ENCODE results near the gene CD300E.
A peak's percentile ranks its signal among the peaks of the same experiment; 100 is the strongest.
"Not testable (repeated sequence)": the region's sequence is repeated elsewhere in the genome, so short reads cannot be mapped to it uniquely, and the experiment has no call there.

CD300E gene

DNA sequence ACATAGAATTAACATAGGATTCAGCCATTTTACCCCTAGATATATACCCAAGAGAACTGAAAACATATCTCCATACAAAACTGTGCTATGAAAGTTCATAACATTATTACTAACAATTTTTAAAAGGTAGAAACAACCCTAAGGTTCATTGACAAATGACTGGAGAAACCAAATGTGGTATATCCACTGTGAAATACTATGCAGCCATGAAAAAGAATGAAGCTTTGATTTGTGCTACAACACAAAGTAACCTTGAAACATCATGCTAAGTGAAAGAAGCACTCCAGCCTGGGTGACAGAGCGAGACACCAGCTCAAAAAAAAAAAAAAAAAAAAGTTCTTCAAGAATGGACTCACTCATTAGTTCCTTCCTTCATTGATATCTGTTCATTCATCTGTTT lies 32.0 kb downstream of the CD300E start:
- no peak overlapping the region for H3K4me2 ChIP-seq

DNA sequence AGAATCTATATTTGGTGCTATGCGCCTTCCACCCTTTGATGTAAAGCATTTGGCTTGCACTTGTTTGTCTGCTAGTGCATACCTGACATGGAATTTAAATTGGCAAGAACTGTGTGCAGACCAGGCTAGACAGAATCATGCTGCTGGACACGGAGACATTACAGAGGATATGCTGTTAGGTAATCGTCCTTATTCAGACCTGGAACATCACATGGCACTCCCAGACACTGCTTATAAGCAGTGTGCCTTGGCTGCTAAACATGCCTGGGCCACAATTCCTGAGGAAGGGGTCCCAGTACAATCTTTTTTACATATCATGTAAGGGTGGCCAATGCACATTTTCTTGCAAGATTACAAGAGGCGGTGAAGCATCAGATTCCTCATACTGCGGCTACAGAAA lies 37.8 kb downstream of the CD300E start:
- no peak overlapping the region for H3K9ac ChIP-seq
- no peak overlapping the region for H3K4me3 ChIP-seq
- no peaks in the 10 kb centered on the region for H3K27me3 ChIP-seq
- no peak overlapping the region for H3K4me2 ChIP-seq
- no peaks in the 10 kb centered on the region for H4K20me1 ChIP-seq
- H3K4me1 ChIP-seq = no peaks in the 10 kb centered on the region
- peaks cover 14% of the 10 kb centered on the region for H3K9me3 ChIP-seq
- no peak for TF ChIP-seq Cebpa-rat (IDR thresholded peaks at IDR 0.05)
- no peaks in the 10 kb centered on the region for H3K36me3 ChIP-seq
- H3K27ac ChIP-seq = no peak overlapping the region

More for the DNA sequence above, 32.0 kb downstream of the CD300E start:
- Histone ChIP-seq H3K4me1 (peaks cover 11% of the 10 kb centered on the region; the same call in 1 of the 2 replicates), H3K27ac (no peak overlapping the region), H3K36me3 (no peaks in the 10 kb centered on the region), H4K20me1 (no peaks in the 10 kb centered on the region), H3K4me3 (no peak overlapping the region), H3K27me3 (no peaks in the 10 kb centered on the region), H3K9ac (no peak overlapping the region), H3K9me3 (no peaks in the 10 kb centered on the region)
- no peak for TF ChIP-seq Cebpa-rat (IDR thresholded peaks at IDR 0.05)

DNA sequence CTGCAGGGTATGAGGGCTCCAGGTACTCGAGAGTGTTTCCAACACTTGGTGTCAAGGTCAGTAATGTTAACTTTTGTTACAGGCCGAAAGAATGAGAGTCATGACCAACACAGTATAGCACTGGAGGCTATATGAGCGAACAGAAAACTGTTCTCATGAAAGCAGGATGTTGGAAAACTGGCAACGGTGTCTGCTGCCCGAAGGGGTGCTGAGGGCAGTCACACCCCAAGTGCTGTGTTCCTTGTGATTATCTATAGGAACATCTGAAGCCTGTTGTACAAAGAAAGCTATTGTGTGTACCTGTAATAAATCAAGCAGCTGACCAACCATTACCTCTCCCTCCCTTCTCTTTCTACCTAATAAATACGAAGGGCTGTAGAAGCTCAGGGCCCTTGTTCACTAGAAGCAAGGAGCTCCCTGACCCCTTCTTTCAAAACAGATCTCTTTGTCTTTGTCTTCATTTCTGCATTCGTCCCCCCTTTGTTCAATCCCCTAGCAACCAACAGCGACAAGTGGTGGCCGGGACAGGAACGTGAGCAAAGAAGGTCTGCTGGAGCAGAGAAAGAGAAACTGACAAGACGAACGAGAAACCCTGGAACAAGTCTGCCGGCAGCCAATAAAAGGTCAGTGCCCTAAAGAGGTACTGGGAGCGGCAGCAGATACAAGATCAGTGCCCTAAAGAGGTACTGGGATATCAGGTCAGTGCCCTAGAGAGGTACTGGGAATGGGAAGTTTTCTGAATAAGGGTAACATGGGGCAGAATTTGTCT lies 39.1 kb downstream of the CD300E start:
- Histone ChIP-seq H3K4me2 (no peak overlapping the region), H3K4me1 (peaks cover 9% of the 10 kb centered on the region), H3K36me3 (no peaks in the 10 kb centered on the region), H4K20me1 (no peaks in the 10 kb centered on the region), H3K27ac (no peak overlapping the region), H3K9ac (no peak overlapping the region), H3K4me3 (no peak overlapping the region), H3K27me3 (no peaks in the 10 kb centered on the region), H3K9me3 (peaks cover 14% of the 10 kb centered on the region)
- TF ChIP-seq Cebpa-rat (IDR thresholded peaks at IDR 0.05) = no peak

DNA sequence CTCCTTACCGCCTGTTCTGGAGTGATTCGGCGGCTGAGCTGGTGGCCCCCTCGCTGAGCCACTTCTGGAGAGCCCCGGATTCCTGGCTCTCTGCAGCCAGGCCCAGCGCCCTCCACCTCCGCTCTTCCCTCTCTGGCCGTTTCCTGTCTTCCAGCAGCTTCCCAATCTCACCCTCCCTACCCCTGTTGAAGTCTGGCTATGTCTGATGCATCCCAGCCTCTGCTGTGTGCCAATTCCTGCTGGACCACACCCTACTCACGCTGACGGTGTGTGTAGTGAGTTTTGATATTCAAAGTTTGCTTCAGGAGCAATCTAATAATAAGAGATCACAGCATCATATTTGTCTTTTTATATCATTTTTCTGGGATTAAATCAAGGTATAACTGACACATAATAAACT lies 40.9 kb downstream of the CD300E start:
- no peak for TF ChIP-seq Cebpa-rat (IDR thresholded peaks at IDR 0.05)
- Histone ChIP-seq H4K20me1 (no peaks in the 10 kb centered on the region), H3K36me3 (no peaks in the 10 kb centered on the region), H3K27me3 (no peaks in the 10 kb centered on the region), H3K9me3 (peaks cover 14% of the 10 kb centered on the region), H3K4me1 (peaks cover 15% of the 10 kb centered on the region), H3K4me2 (no peak overlapping the region), H3K4me3 (no peak overlapping the region), H3K27ac (no peak overlapping the region), H3K9ac (no peak overlapping the region)

DNA sequence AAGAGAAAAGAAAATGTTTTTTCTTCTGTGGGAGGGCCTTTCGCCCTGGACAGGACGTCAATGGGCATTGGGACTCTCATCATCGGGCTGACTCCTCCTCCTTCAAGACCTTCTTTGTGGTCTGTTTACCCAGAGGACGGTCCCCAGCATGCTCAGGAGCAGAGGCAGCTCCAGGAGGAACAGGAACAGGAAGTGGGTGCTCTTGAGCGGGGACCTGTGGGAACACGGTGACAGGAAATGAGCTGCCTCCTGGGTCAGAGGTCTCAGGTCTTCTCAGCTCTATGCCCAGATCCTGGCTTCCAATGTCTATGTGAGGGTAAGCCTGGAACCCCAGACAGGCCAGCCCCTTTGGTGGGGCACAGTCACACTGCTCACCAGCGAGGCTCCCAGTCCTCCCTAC lies 43.6 kb downstream of the CD300E start:
- Histone ChIP-seq H3K27ac (peak overlapping the region; percentile 62), H3K36me3 (no peaks in the 10 kb centered on the region)
- no peak for TF ChIP-seq Cebpa-rat (IDR thresholded peaks at IDR 0.05)

DNA sequence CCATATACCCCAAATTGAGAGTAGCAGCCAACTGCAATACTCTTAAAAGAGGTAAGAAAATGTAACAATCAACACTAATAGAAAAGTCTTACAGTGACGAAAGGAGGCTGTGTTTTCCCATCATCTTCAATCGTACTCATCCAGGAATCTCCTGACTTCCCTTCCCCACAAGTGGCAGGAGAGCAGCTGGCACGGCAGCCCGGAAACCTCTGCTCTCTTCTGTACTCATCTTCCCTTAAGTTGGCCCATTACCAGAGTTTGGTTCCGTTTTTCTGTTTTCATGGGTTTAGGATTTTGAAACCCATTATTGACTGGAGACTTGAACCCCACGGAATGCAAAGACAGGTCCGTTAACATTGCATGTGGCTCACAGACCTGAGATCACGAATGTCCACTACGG lies 44.6 kb downstream of the CD300E start:
- no peak overlapping the region for H3K27ac ChIP-seq
- TF ChIP-seq Cebpa-rat (IDR thresholded peaks at IDR 0.05) = no peak
- no peaks in the 10 kb centered on the region for H3K27me3 ChIP-seq
- H3K4me1 ChIP-seq = peaks cover 15% of the 10 kb centered on the region
- no peaks in the 10 kb centered on the region for H3K9me3 ChIP-seq
- no peaks in the 10 kb centered on the region for H4K20me1 ChIP-seq
- H3K4me2 ChIP-seq = peak overlapping the region; percentile 63; the same call in 1 of the 2 replicates
- no peak overlapping the region for H3K9ac ChIP-seq
- H3K36me3 ChIP-seq = no peaks in the 10 kb centered on the region
- no peak overlapping the region for H3K4me3 ChIP-seq

More for the DNA sequence above, 43.6 kb downstream of the CD300E start:
- Histone ChIP-seq H3K4me2 (peak overlapping the region; percentile 63), H3K9me3 (peaks cover 9% of the 10 kb centered on the region), H3K27me3 (no peaks in the 10 kb centered on the region), H3K4me1 (peaks cover 15% of the 10 kb centered on the region), H4K20me1 (no peaks in the 10 kb centered on the region), H3K4me3 (no peak overlapping the region), H3K9ac (no peak overlapping the region)

DNA sequence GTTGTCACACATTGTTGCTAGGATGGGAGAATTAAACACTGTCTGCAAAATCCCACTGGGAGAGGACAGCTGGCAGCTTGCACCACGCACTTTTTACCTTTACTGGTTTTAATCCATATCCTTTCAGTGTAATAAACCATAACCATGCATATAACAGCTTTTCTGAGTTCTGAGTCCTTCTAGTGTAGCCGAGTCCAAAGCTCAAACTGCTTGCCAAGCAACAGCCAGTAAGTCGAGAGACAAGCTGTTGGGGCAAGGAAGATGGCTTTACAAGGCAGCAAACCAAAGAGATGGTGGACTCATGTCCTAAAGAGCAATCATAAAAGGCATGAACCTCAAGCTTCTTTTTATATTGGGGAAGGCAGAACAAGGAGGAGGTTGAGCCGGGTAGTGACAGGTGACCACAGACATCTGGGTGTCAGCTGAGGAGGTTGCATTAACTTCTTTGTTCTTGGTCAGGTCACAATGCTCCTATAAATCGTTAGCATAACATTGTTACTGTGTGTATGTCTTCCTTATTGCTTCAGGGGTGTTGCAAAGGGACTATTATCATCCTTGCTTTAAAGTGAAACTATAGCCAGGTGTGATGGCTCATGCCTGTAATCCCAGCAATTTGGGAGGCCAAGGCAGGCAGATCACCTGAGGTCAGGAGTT lies 48.9 kb downstream of the CD300E start:
- Histone ChIP-seq H3K4me1 (peaks cover 7% of the 10 kb centered on the region), H3K27ac (no peak overlapping the region), H3K27me3 (no peaks in the 10 kb centered on the region), H3K4me2 (no peak overlapping the region), H4K20me1 (no peaks in the 10 kb centered on the region), H3K9me3 (no peaks in the 10 kb centered on the region), H3K36me3 (no peaks in the 10 kb centered on the region), H3K9ac (no peak overlapping the region), H3K4me3 (no peak overlapping the region)
- TF ChIP-seq Cebpa-rat (IDR thresholded peaks at IDR 0.05) = no peak

DNA sequence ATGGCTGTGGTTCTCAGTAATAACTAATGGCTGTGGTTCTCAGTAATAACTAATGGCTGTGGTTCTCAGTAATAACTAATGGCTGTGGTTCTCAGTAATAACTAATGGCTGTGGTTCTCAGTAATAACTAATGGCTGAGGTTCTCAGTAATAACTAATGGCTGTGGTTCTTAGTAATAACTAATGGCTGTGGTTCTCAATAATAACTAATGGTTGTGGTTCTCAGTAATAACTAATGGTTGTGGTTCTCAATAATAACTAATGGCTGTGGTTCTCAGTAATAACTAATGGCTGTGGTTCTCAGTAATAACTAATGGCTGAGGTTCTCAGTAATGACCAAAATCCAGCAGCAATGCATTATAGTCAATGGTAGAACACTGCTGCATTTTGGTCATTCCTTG lies 49.9 kb downstream of the CD300E start:
- H4K20me1 ChIP-seq, H3K27ac ChIP-seq, H3K4me1 ChIP-seq, H3K27me3 ChIP-seq, H3K4me3 ChIP-seq, H3K36me3 ChIP-seq, H3K4me2 ChIP-seq, H3K9ac ChIP-seq, H3K9me3 ChIP-seq: not testable (repeated sequence)

DNA sequence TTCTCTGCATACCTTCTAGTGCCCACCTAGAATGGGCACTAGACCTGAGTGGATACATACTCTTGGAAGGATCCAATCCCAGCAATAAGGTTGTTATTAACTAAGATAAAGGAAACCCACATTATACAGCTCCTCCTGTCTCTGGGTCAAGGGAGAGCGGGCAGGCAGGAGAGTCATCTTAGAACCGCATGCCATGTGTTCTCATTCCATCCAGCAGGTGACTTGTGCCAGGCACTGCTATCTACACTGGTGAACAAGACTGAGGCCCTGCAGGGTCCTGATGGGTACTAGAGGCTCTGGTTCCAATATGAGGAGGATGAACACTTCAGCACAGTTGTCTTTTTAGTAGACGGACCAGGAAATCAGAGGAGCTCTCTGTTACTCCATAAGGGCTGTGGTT lies 50.4 kb downstream of the CD300E start:
- Histone ChIP-seq H3K27me3 (no peaks in the 10 kb centered on the region), H3K9me3 (no peaks in the 10 kb centered on the region), H3K36me3 (no peaks in the 10 kb centered on the region), H3K4me1 (no peaks in the 10 kb centered on the region), H3K27ac (no peak overlapping the region), H3K4me2 (no peak overlapping the region), H3K9ac (no peak overlapping the region), H4K20me1 (no peaks in the 10 kb centered on the region), H3K4me3 (no peak overlapping the region)
- TF ChIP-seq Cebpa-rat (IDR thresholded peaks at IDR 0.05) = no peak

DNA sequence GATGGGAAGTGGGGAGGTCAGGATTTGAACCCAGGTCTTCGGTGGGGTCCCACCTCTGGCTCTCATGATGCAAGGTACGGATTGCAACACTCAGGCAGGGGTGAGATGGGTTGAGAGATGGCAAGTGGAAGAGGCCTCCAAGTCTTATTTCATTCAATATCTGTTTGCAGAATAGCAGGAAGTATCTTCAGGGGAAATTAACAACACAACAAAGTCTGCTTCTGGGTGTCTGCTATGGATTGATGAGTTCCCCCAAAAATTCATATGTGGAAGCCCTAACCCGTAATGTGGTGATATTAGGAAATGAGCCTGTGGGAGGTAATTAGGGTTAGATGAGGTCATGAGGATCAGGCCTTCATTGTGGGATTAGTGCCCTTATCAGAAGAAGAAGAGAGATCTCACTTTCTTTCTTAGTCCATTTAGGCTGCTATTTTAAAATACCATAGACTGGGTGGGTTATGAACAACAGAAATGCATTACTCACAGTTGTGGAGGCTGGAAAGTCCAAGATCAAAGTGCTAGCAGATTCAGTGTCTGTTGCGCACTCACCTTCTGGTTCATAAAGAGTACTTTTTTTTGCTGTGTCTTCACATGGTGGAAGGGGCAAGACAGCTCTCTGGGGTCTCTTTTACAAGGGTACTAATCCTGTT lies 51.8 kb downstream of the CD300E start:
- no peak for TF ChIP-seq Cebpa-rat (IDR thresholded peaks at IDR 0.05)
- Histone ChIP-seq H3K9ac (no peak overlapping the region), H3K4me3 (no peak overlapping the region), H3K4me2 (no peak overlapping the region), H4K20me1 (no peaks in the 10 kb centered on the region), H3K36me3 (no peaks in the 10 kb centered on the region), H3K27ac (no peak overlapping the region), H3K9me3 (no peaks in the 10 kb centered on the region), H3K27me3 (no peaks in the 10 kb centered on the region), H3K4me1 (no peaks in the 10 kb centered on the region)

Measured in BLaER1 (cell line).